Keratinocyte (primary cell): Measurements from ENCODE around the gene RERE. TPM values are rescaled to one million over a fixed set of nuclear protein-coding genes. Genes with fewer than 3 reads are reported as not detected.

Source experiments
- DNase-seq: peaks from one replicate; pipeline ENCODE4 v3.0.0-alpha.2; 2011; ENCODE audit warnings: low read depth, missing footprints, low spot score
- FAIRE-seq: peaks from 2 replicates; lab custom pipeline; 2011; peaks lifted over from hg19 to GRCh38; lab: Jason Lieb, UNC
- H2AFZ ChIP-seq: 2 replicates; pipeline ENCODE4 v1.6.0; 2012; ENCODE audit warnings: low read length, control low read depth, inconsistent platforms; ENCODE audit not compliant: control insufficient read depth
- H3K27ac ChIP-seq: 2 replicates; pipeline ENCODE4 v1.5.1; 2011; ENCODE audit warnings: low read length; ENCODE audit not compliant: control insufficient read depth, insufficient read depth
- H3K27me3 ChIP-seq: 3 replicates; pipeline ENCODE4 v1.6.0; 2011; ENCODE audit warnings: low read length; ENCODE audit not compliant: control insufficient read depth, insufficient read depth; ENCODE audit errors: extremely low read depth
- H3K36me3 ChIP-seq, 2 experiments: 2 replicates in 1 of 2; 3 replicates in 1 of 2; pipeline ENCODE4 v1.5.1; 2011; ENCODE audit warnings: low read length in 2 of 2, mild to moderate bottlenecking in 1 of 2; ENCODE audit not compliant: control insufficient read depth in 2 of 2, insufficient read depth in 2 of 2; ENCODE audit errors: extremely low read depth in 1 of 2
- H3K4me1 ChIP-seq: 3 replicates; pipeline ENCODE4 v1.5.1; 2011; ENCODE audit warnings: low read length; ENCODE audit not compliant: control insufficient read depth, insufficient read depth; ENCODE audit errors: extremely low read depth
- H3K4me2 ChIP-seq: 3 replicates; pipeline ENCODE4 v1.6.0; 2011; ENCODE audit warnings: low read depth, low read length; ENCODE audit not compliant: control insufficient read depth, insufficient read depth; ENCODE audit errors: extremely low read depth
- H3K4me3 ChIP-seq, 3 experiments: fragments of 200-600 bp in 1 of 3; sonication (generic) in 1 of 3; 2 replicates in 2 of 3; 3 replicates in 1 of 3; pipeline ENCODE4 v1.5.1; 2011 to 2016; ENCODE audit warnings: low read length in 3 of 3, mild to moderate bottlenecking in 3 of 3, control low read depth in 2 of 3, inconsistent platforms in 1 of 3, low read depth in 1 of 3, mixed read lengths in 1 of 3, mixed run types in 1 of 3, moderate library complexity in 1 of 3; ENCODE audit not compliant: control insufficient read depth in 2 of 3, insufficient read depth in 2 of 3; ENCODE audit errors: extremely low read depth in 1 of 3
- H3K79me2 ChIP-seq: 2 replicates; pipeline ENCODE4 v1.6.0; 2012; ENCODE audit warnings: low read length; ENCODE audit not compliant: control insufficient read depth, insufficient read depth
- H3K9ac ChIP-seq: 3 replicates; pipeline ENCODE4 v1.6.0; 2011; ENCODE audit warnings: low read length; ENCODE audit not compliant: control insufficient read depth, insufficient read depth; ENCODE audit errors: extremely low read depth
- H3K9me1 ChIP-seq: 3 replicates; pipeline ENCODE4 v1.6.0; 2011; ENCODE audit warnings: low read length; ENCODE audit not compliant: control insufficient read depth, insufficient read depth; ENCODE audit errors: extremely low read depth
- H3K9me3 ChIP-seq: 2 replicates; pipeline ENCODE4 v1.5.1; 2012; ENCODE audit warnings: low read depth, low read length; ENCODE audit not compliant: control insufficient read depth
- H4K20me1 ChIP-seq: 3 replicates; pipeline ENCODE4 v1.6.0; 2011; ENCODE audit warnings: low read length; ENCODE audit not compliant: control insufficient read depth, insufficient read depth; ENCODE audit errors: extremely low read depth
- CTCF ChIP-seq, 3 experiments: IDR thresholded peaks in 1 of 3; conservative IDR thresholded peaks in 1 of 3; optimal IDR thresholded peaks in 1 of 3; 2 replicates in 2 of 3; 3 replicates in 1 of 3; pipeline versions ENCODE3 to v1.5.1; 2011; ENCODE audit warnings: low read length in 3 of 3, mild to moderate bottlenecking in 3 of 3, moderate library complexity in 2 of 3, control low read depth in 1 of 3, inconsistent platforms in 1 of 3; ENCODE audit not compliant: insufficient read depth in 2 of 3; ENCODE audit errors: extremely low read depth in 1 of 3
- EZH2 ChIP-seq: IDR thresholded peaks from one replicate; pipeline ENCODE4 v1.6.1; 2012; ENCODE audit warnings: inconsistent platforms, mild to moderate bottlenecking, low read length, moderate library complexity
- dilution Hi-C: fragments of 300-500 bp; cut with MboI; formaldehyde crosslinking; loops from one replicate; pipeline ENCODE4 v1.7.0; 2020; ENCODE audit warnings: low sequenced_read_pairs; ENCODE audit not compliant: extremely low pct_ligation_motif_present
- polyA plus RNA-seq, 5 experiments: library from polyadenylated mRNA; depleted of rRNA in 3 of 5; stranded (reverse) in 3 of 5; stranded (forward) in 1 of 5; unstranded in 1 of 5; fragments of >200 nt; gene quantifications; 1 replicate in 1 of 5; 2 replicates in 3 of 5; 3 replicates in 1 of 5; pipeline versions ENCODE4 v1.2.1 to v1.2.3, GENCODE V29; 2011 to 2012; ENCODE audit warnings: missing spikeins in 2 of 5, low read depth in 1 of 5, low replicate concordance in 1 of 5

Gene RERE
- polyA plus RNA-seq, 1 donor (not counting 4 experiments of a cell fraction or from before 2014, with no cell fraction given), result 3.8 TPM

- Histone ChIP-seq H3K9ac (peak overlapping the region; percentile 28), H4K20me1 (no peaks in the 10 kb centered on the region), H3K36me3 (peaks cover 0 to 3% of the 10 kb centered on the region in 2 experiments), H3K79me2 (no peaks in the 10 kb centered on the region), H3K4me2 (peak overlapping the region; percentile 65), H3K27me3 (no peaks in the 10 kb centered on the region), H3K9me3 (no peaks in the 10 kb centered on the region), H3K4me3 (no peak overlapping the region), H2AFZ (no peak overlapping the region), H3K27ac (peak overlapping the region; percentile 52), H3K4me1 (peaks cover 22% of the 10 kb centered on the region), H3K9me1 (no peaks in the 10 kb centered on the region)
- no peak for DNase-seq
- dilution Hi-C loops, result no loop called here
- TF ChIP-seq EZH2 (no peak), CTCF (optimal IDR thresholded peaks at IDR 0.05 in 1 of 3, IDR thresholded peaks at IDR 0.05 in 1 of 3, conservative IDR thresholded peaks at IDR 0.05 in 1 of 3; ENCODE audit: extremely low read depth in 1 of 3, insufficient read depth in 2 of 3, low read length in 3 of 3) (no peak)
- FAIRE-seq, result peak; percentile 79
Measured at GRCh38 chr1:8456308-8456912, 361.0 kb downstream of the RERE start.

DNA sequence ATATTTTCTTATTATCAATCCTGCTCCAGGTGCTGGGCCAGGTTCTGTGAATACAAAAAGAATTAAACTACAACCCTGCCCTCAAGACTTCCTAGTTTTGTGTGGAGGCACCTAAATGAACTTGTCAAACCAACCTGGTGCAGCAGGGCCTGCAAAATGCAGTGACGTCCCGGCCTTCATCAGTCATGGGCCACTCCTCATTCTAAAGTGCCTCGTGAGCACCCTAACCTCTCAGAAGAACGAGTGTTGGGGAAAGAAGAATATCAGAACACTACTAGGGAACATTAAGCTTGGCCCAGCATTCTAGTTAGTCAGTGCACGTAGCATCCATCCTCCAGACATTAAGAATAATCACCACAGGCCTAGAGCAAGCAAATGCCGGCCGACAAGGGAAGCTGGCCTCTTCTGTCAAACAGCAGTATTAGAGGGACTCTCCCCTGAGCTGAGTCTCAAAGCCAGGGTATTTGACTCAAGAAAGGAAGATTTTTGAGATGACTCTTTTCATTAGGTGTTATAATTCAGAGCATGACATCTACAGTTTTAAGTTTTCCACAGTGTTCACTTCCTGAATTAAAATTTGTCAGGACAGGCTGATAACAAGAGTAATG is 361.6 kb downstream of the RERE start:
- DNase-seq, result no peak
- dilution Hi-C loops, result no loop called here
- Histone ChIP-seq H3K36me3 (peaks cover 0 to 1% of the 10 kb centered on the region in 2 experiments), H3K4me1 (peaks cover 19% of the 10 kb centered on the region), H2AFZ (no peak overlapping the region), H3K9ac (peak overlapping the region; percentile 28), H3K4me3 (no peak overlapping the region), H3K9me3 (no peaks in the 10 kb centered on the region), H3K9me1 (no peaks in the 10 kb centered on the region), H3K4me2 (peak overlapping the region; percentile 65), H3K27me3 (no peaks in the 10 kb centered on the region), H4K20me1 (no peaks in the 10 kb centered on the region), H3K79me2 (no peaks in the 10 kb centered on the region), H3K27ac (peak overlapping the region; percentile 52)
- no peak for FAIRE-seq
- TF ChIP-seq CTCF (optimal IDR thresholded peaks at IDR 0.05 in 1 of 3, IDR thresholded peaks at IDR 0.05 in 1 of 3, conservative IDR thresholded peaks at IDR 0.05 in 1 of 3; ENCODE audit: extremely low read depth in 1 of 3, insufficient read depth in 2 of 3, low read length in 3 of 3), result no peak
